GM18517 (cell line): ENCODE data around the gene ACSM2B.
"Not testable (repeated sequence)": the region's sequence is repeated elsewhere in the genome, so short reads cannot be mapped to it uniquely, and the experiment has no call there.

Experiments used
- ATAC-seq: cut with Tn5 transposase; IDR thresholded peaks from one replicate; pipeline ENCODE4 v1.9.1; 2021; ENCODE audit warnings: mild to moderate bottlenecking, moderate library complexity; ENCODE audit not compliant: unreplicated experiment

ACSM2B gene

GRCh38 chr16:20538687-20539086 is 37.5 kb downstream of the ACSM2B start:
- no peak for ATAC-seq

- ATAC-seq = no peak
These were observed 38.0 kb downstream of the ACSM2B start for GRCh38 chr16:20538181-20538580.

GRCh38 chr16:20536669-20537068 is 39.5 kb downstream of the ACSM2B start:
- ATAC-seq = not testable (repeated sequence)

GRCh38 chr16:20532284-20532792 is 43.8 kb downstream of the ACSM2B start:
- not testable (repeated sequence) for ATAC-seq

- not testable (repeated sequence) for ATAC-seq
These were observed 44.4 kb downstream of the ACSM2B start for GRCh38 chr16:20531795-20532194.

GRCh38 chr16:20520103-20520502 is 56.1 kb downstream of the ACSM2B start:
- no peak for ATAC-seq

GRCh38 chr16:20519231-20519630 is 56.9 kb downstream of the ACSM2B start:
- ATAC-seq = no peak

GRCh38 chr16:20517149-20517548 is 59.0 kb downstream of the ACSM2B start:
- ATAC-seq = no peak

GRCh38 chr16:20515688-20516090 is 60.5 kb downstream of the ACSM2B start:
- no peak for ATAC-seq

GRCh38 chr16:20510323-20510722 is 65.8 kb downstream of the ACSM2B start:
- no peak for ATAC-seq

GRCh38 chr16:20507280-20507679 is 68.9 kb downstream of the ACSM2B start:
- ATAC-seq = no peak

- no peak for ATAC-seq
These were observed 71.7 kb downstream of the ACSM2B start for GRCh38 chr16:20504418-20504817.

- not testable (repeated sequence) for ATAC-seq
These were observed 84.7 kb downstream of the ACSM2B start for GRCh38 chr16:20491448-20491847.

- ATAC-seq = not testable (repeated sequence)
These were observed 85.2 kb downstream of the ACSM2B start for GRCh38 chr16:20490994-20491393.
